ENCODE results near the gene ZNF791. TPM values are rescaled to one million over a fixed set of nuclear protein-coding genes. Genes with fewer than 3 reads are reported as not detected.
"Not testable (repeated sequence)": the region's sequence is repeated elsewhere in the genome, so short reads cannot be mapped to it uniquely, and the experiment has no call there.

ZNF791 gene
- total RNA-seq, 2 experiments from 2014 or later = 102 to 103 TPM

- Mint-ChIP-seq H3K36me3 (ENCODE audit: low read depth) (peaks cover 15% of the 10 kb centered on the region), H3K27ac (no peak overlapping the region), H3K4me1 (ENCODE audit: low read depth) (peaks cover 13% of the 10 kb centered on the region), H3K9me3 (no peaks in the 10 kb centered on the region), H3K27me3 (no peaks in the 10 kb centered on the region), H3K4me3 (no peak overlapping the region)
- ATAC-seq (ENCODE audit: poor library complexity) = no peak
- peaks cover 2% of the 10 kb centered on the region for H3K36me3 ChIP-seq (ENCODE audit: insufficient read depth, low read length)
- no peaks in the 10 kb centered on the region for H3K27me3 ChIP-seq (ENCODE audit: control insufficient read depth in 1 of 2, insufficient read depth in 2 of 2, low read length in 2 of 2)
- H3K4me3 ChIP-seq (ENCODE audit: low read length) = no peak overlapping the region
- no peak for DNase-seq
- no peaks in the 10 kb centered on the region for H3K9me3 ChIP-seq (ENCODE audit: control insufficient read depth in 1 of 2, insufficient read depth in 1 of 2, low read length in 2 of 2)
- peaks cover 13% of the 10 kb centered on the region for H3K4me1 ChIP-seq (ENCODE audit: insufficient read depth, low read length)
- POLR2A ChIA-PET = no interaction called here
- CTCF ChIA-PET = interaction anchor here (3.0 kb wide), 1 partner anchor 32 kb away, joined by 22 read pairs; the partner anchor contains the start of genes ZNF490 and ZNF791
- no peak for TF ChIP-seq CTCF (IDR thresholded peaks at IDR 0.05)
- intact Hi-C loops (cut with DNase I, micrococcal nuclease) = loop anchor here (2.0 kb wide), 3 partner anchors 27 to 31 kb away; partner anchors contain the start of genes ZNF490 (in 1 of the 2) and ZNF791 (in 1 of the 2)
- H3K27ac ChIP-seq (ENCODE audit: low read depth in 1 of 2, low read length in 2 of 2) = no peak overlapping the region
These were observed 30.7 kb downstream of the ZNF791 start for GRCh38 chr19:12641456-12641855.

DNA sequence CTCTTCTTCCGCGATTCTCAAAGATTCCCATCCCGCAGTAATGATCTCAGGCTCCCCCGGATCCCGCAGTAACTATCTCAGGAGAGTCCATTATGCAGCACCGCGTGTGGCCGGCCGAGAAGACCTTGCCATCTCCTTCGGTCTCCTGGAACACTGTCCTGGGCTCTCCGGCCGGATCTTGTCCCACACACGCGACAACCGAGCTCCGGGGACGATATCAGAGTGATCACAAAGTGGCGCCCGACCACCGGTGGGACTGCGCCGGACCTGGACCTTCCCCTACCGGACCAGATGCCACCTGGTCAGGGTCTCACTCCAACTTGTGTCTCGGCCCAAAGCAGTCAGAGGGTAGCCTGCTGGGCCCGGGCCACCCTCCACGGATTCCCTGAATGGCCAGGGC lies 31.8 kb downstream of the ZNF791 start:
- intact Hi-C loops (cut with DNase I, micrococcal nuclease) = no loop called here
- Mint-ChIP-seq H3K4me1 (ENCODE audit: low read depth) (peaks cover 9% of the 10 kb centered on the region), H3K27me3 (no peaks in the 10 kb centered on the region), H3K9me3 (no peaks in the 10 kb centered on the region), H3K27ac (no peak overlapping the region), H3K36me3 (ENCODE audit: low read depth) (peaks cover 19% of the 10 kb centered on the region), H3K4me3 (no peak overlapping the region)
- Histone ChIP-seq H3K9me3 (ENCODE audit: control insufficient read depth in 1 of 2, insufficient read depth in 1 of 2, low read length in 2 of 2) (no peaks in the 10 kb centered on the region), H3K27me3 (ENCODE audit: control insufficient read depth in 1 of 2, insufficient read depth in 2 of 2, low read length in 2 of 2) (no peaks in the 10 kb centered on the region), H3K27ac (ENCODE audit: low read depth in 1 of 2, low read length in 2 of 2) (no peak overlapping the region), H3K36me3 (ENCODE audit: insufficient read depth, low read length) (peaks cover 6% of the 10 kb centered on the region), H3K4me3 (ENCODE audit: low read length) (no peak overlapping the region), H3K4me1 (ENCODE audit: insufficient read depth, low read length) (peaks cover 13% of the 10 kb centered on the region)
- no peak for DNase-seq
- CTCF ChIA-PET = no interaction called here
- POLR2A ChIA-PET = no interaction called here
- no peak for ATAC-seq (ENCODE audit: poor library complexity)
- TF ChIP-seq CTCF (IDR thresholded peaks at IDR 0.05) = no peak

- CTCF ChIA-PET; H3K4me3 ChIP-seq (ENCODE audit: low read length); H3K9me3 ChIP-seq (ENCODE audit: control insufficient read depth in 1 of 2, insufficient read depth in 1 of 2, low read length in 2 of 2); intact Hi-C loops (cut with DNase I, micrococcal nuclease); ATAC-seq (ENCODE audit: poor library complexity); DNase-seq; H3K27me3 ChIP-seq (ENCODE audit: control insufficient read depth in 1 of 2, insufficient read depth in 2 of 2, low read length in 2 of 2); H3K27ac Mint-ChIP-seq; H3K36me3 ChIP-seq (ENCODE audit: insufficient read depth, low read length); H3K27me3 Mint-ChIP-seq; H3K4me3 Mint-ChIP-seq; H3K4me1 Mint-ChIP-seq (ENCODE audit: low read depth); H3K9me3 Mint-ChIP-seq; POLR2A ChIA-PET; H3K27ac ChIP-seq (ENCODE audit: low read depth in 1 of 2, low read length in 2 of 2): not testable (repeated sequence)
- H3K36me3 Mint-ChIP-seq (ENCODE audit: low read depth) = peaks cover 19% of the 10 kb centered on the region
- peaks cover 13% of the 10 kb centered on the region for H3K4me1 ChIP-seq (ENCODE audit: insufficient read depth, low read length)
These were observed 33.0 kb downstream of the ZNF791 start for GRCh38 chr19:12643716-12644115.

DNA sequence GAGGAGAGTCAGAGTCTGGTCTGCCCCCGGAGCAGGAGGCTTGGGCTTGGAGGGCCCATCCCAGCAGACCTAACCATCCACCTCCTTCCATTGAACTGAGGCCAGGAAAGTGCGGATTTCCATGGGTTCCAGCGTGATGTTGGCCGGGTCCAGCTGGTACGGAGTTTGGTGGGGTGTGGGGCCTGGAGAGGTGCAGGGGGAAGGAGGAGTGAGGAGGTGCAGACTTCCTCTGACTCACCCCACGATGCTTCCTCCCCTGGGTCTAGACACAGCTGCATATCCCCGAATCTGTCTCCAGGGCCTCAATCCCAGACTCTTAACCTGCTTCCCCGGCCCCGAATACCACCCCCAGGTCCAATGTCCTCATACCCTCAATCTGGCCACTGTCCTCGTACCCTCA lies 35.8 kb downstream of the ZNF791 start:
- no peaks in the 10 kb centered on the region for H3K9me3 ChIP-seq (ENCODE audit: control insufficient read depth in 1 of 2, insufficient read depth in 1 of 2, low read length in 2 of 2)
- Mint-ChIP-seq H3K9me3 (no peaks in the 10 kb centered on the region), H3K36me3 (ENCODE audit: low read depth) (peaks cover 26% of the 10 kb centered on the region), H3K27me3 (no peaks in the 10 kb centered on the region), H3K27ac (no peak overlapping the region), H3K4me1 (ENCODE audit: low read depth) (no peaks in the 10 kb centered on the region), H3K4me3 (no peak overlapping the region)
- POLR2A ChIA-PET = no interaction called here
- peaks cover 9% of the 10 kb centered on the region for H3K36me3 ChIP-seq (ENCODE audit: insufficient read depth, low read length)
- ATAC-seq (ENCODE audit: poor library complexity) = no peak
- intact Hi-C loops (cut with DNase I, micrococcal nuclease) = no loop called here
- H3K4me3 ChIP-seq (ENCODE audit: low read length) = no peak overlapping the region
- TF ChIP-seq CTCF (IDR thresholded peaks at IDR 0.05) = no peak
- CTCF ChIA-PET = no interaction called here
- no peak for DNase-seq
- H3K27ac ChIP-seq (ENCODE audit: low read depth in 1 of 2, low read length in 2 of 2) = no peak overlapping the region
- H3K27me3 ChIP-seq (ENCODE audit: control insufficient read depth in 1 of 2, insufficient read depth in 2 of 2, low read length in 2 of 2) = no peaks in the 10 kb centered on the region
- no peaks in the 10 kb centered on the region for H3K4me1 ChIP-seq (ENCODE audit: insufficient read depth, low read length)
